Activated naive CD4-positive, alpha-beta T cell treated with anti-CD3 and anti-CD28 coated beads, Interleukin-2, amount 10 ng/mL, durations not matched to agents 7 days and 5 days (primary cell): ENCODE measurements around the gene NRP1.

ENCODE experiments used
- CTCF ChIA-PET: fragments of 350-600 bp; sonication (Branson Sonifier 250); formaldehyde crosslinking; loops from one replicate; lab custom pipeline; 2021; ENCODE audit warnings: antibody characterized with exemption; lab: Charles Lee
- DNase-seq: peaks from one replicate; pipeline ENCODE4 v3.0.0-alpha.2; 2020
- H3K27ac Mint-ChIP-seq: one replicate; pipeline ENCODE4 v1.8.0; 2021; ENCODE audit warnings: mild to moderate bottlenecking, moderate library complexity, mixed read lengths
- H3K27me3 Mint-ChIP-seq: one replicate; pipeline ENCODE4 v1.8.0; 2021; ENCODE audit warnings: mild to moderate bottlenecking, mixed read lengths
- H3K36me3 Mint-ChIP-seq: one replicate; pipeline ENCODE4 v1.8.0; 2021; ENCODE audit warnings: mixed read lengths
- H3K4me1 Mint-ChIP-seq: one replicate; pipeline ENCODE4 v1.8.0; 2021; ENCODE audit warnings: mixed read lengths
- H3K4me3 Mint-ChIP-seq: one replicate; pipeline ENCODE4 v1.8.0; 2021; ENCODE audit warnings: mild to moderate bottlenecking, moderate library complexity, mixed read lengths
- H3K9me3 Mint-ChIP-seq: one replicate; pipeline ENCODE4 v1.8.0; 2021; ENCODE audit warnings: mixed read lengths

NRP1 gene

GRCh38 chr10:33336582-33337325 lies 2.3 kb upstream of the NRP1 start:
- DNase-seq = no peak
- peak overlapping the region; percentile 34 for H3K4me3 Mint-ChIP-seq
- no peaks in the 10 kb centered on the region for H3K36me3 Mint-ChIP-seq
- CTCF ChIA-PET = interaction anchor here (1.3 kb wide), 1 partner anchor 1302 kb away, joined by 3 read pairs; no protein-coding TSS in a partner anchor
- peaks cover 72% of the 10 kb centered on the region for H3K27me3 Mint-ChIP-seq
- H3K27ac Mint-ChIP-seq = no peak overlapping the region
- H3K9me3 Mint-ChIP-seq = no peaks in the 10 kb centered on the region
- peaks cover 18% of the 10 kb centered on the region for H3K4me1 Mint-ChIP-seq

- Mint-ChIP-seq H3K4me3 (peak overlapping the region; percentile 32), H3K36me3 (no peaks in the 10 kb centered on the region), H3K4me1 (peaks cover 17% of the 10 kb centered on the region), H3K27me3 (peaks cover 79% of the 10 kb centered on the region), H3K9me3 (no peaks in the 10 kb centered on the region), H3K27ac (no peak overlapping the region)
- DNase-seq = no peak
- CTCF ChIA-PET = interaction anchor here (0.8 kb wide), 1 partner anchor 1302 kb away, joined by 4 read pairs; no protein-coding TSS in a partner anchor
Observed at GRCh38 chr10:33335801-33336581, 1.5 kb upstream of the NRP1 start.

GRCh38 chr10:33335551-33335800 lies 1.0 kb upstream of the NRP1 start:
- DNase-seq = no peak
- peaks cover 84% of the 10 kb centered on the region for H3K27me3 Mint-ChIP-seq
- CTCF ChIA-PET = interaction anchor here (0.8 to 0.9 kb wide), 2 partner anchors 210 to 1303 kb away, joined by 3 to 4 read pairs; no protein-coding TSS in a partner anchor
- no peaks in the 10 kb centered on the region for H3K36me3 Mint-ChIP-seq
- peaks cover 19% of the 10 kb centered on the region for H3K4me1 Mint-ChIP-seq
- H3K27ac Mint-ChIP-seq = no peak overlapping the region
- H3K4me3 Mint-ChIP-seq = no peak overlapping the region
- H3K9me3 Mint-ChIP-seq = no peaks in the 10 kb centered on the region

- no peaks in the 10 kb centered on the region for H3K36me3 Mint-ChIP-seq
- H3K4me3 Mint-ChIP-seq = peak overlapping the region; percentile 60
- H3K27me3 Mint-ChIP-seq = peaks cover 86% of the 10 kb centered on the region
- CTCF ChIA-PET = interaction anchor here (0.8 to 3.8 kb wide), 6 partner anchors 14 to 1303 kb away, joined by 3 to 22 read pairs (median 3); no protein-coding TSS in a partner anchor
- peaks cover 19% of the 10 kb centered on the region for H3K4me1 Mint-ChIP-seq
- peak; percentile 30 for DNase-seq
- H3K9me3 Mint-ChIP-seq = no peaks in the 10 kb centered on the region
- H3K27ac Mint-ChIP-seq = no peak overlapping the region
Observed at GRCh38 chr10:33334805-33335550, 511 bp upstream of the NRP1 start.

GRCh38 chr10:33333260-33334101 lies 986 bp downstream of the NRP1 start:
- H3K27me3 Mint-ChIP-seq = peaks cover 74% of the 10 kb centered on the region
- peak; percentile 46 for DNase-seq
- H3K27ac Mint-ChIP-seq = no peak overlapping the region
- H3K4me3 Mint-ChIP-seq = peak overlapping the region; percentile 60
- CTCF ChIA-PET = interaction anchor here (0.7 to 3.8 kb wide), 4 partner anchors 21 to 1842 kb away, joined by 3 to 22 read pairs (median 4); no protein-coding TSS in a partner anchor
- H3K9me3 Mint-ChIP-seq = no peaks in the 10 kb centered on the region
- H3K36me3 Mint-ChIP-seq = no peaks in the 10 kb centered on the region
- H3K4me1 Mint-ChIP-seq = peaks cover 19% of the 10 kb centered on the region

GRCh38 chr10:33332183-33333065 lies 2.0 kb downstream of the NRP1 start:
- CTCF ChIA-PET = interaction anchor here (0.7 to 3.8 kb wide), 7 partner anchors 9 to 1841 kb away, joined by 3 to 22 read pairs (median 4); no protein-coding TSS in a partner anchor
- no peak overlapping the region for H3K27ac Mint-ChIP-seq
- H3K4me1 Mint-ChIP-seq = peaks cover 19% of the 10 kb centered on the region
- H3K4me3 Mint-ChIP-seq = no peak overlapping the region
- H3K9me3 Mint-ChIP-seq = no peaks in the 10 kb centered on the region
- no peak for DNase-seq
- peaks cover 66% of the 10 kb centered on the region for H3K27me3 Mint-ChIP-seq
- H3K36me3 Mint-ChIP-seq = no peaks in the 10 kb centered on the region

- no peak for DNase-seq
- H3K27ac Mint-ChIP-seq = no peak overlapping the region
- H3K4me3 Mint-ChIP-seq = no peak overlapping the region
- no peaks in the 10 kb centered on the region for H3K9me3 Mint-ChIP-seq
- H3K27me3 Mint-ChIP-seq = peaks cover 55% of the 10 kb centered on the region
- H3K36me3 Mint-ChIP-seq = no peaks in the 10 kb centered on the region
- peaks cover 16% of the 10 kb centered on the region for H3K4me1 Mint-ChIP-seq
- CTCF ChIA-PET = interaction anchor here (0.9 to 3.8 kb wide), 6 partner anchors 73 to 1307 kb away, joined by 3 to 22 read pairs (median 4); no protein-coding TSS in a partner anchor
Observed at GRCh38 chr10:33331379-33331694, 3.1 kb downstream of the NRP1 start.

GRCh38 chr10:33330543-33331378 lies 3.7 kb downstream of the NRP1 start:
- H3K4me3 Mint-ChIP-seq = no peak overlapping the region
- no peaks in the 10 kb centered on the region for H3K9me3 Mint-ChIP-seq
- no peak overlapping the region for H3K27ac Mint-ChIP-seq
- DNase-seq = peak; percentile 84
- H3K27me3 Mint-ChIP-seq = peaks cover 49% of the 10 kb centered on the region
- CTCF ChIA-PET = interaction anchor here (0.6 to 3.8 kb wide), 8 partner anchors 18 to 1310 kb away, joined by 3 to 22 read pairs (median 4); no protein-coding TSS in a partner anchor
- H3K4me1 Mint-ChIP-seq = peaks cover 16% of the 10 kb centered on the region
- no peaks in the 10 kb centered on the region for H3K36me3 Mint-ChIP-seq

- H3K4me1 Mint-ChIP-seq = peaks cover 14% of the 10 kb centered on the region
- no peak for DNase-seq
- no peak overlapping the region for H3K27ac Mint-ChIP-seq
- H3K4me3 Mint-ChIP-seq = no peak overlapping the region
- H3K27me3 Mint-ChIP-seq = peaks cover 33% of the 10 kb centered on the region
- H3K36me3 Mint-ChIP-seq = no peaks in the 10 kb centered on the region
- CTCF ChIA-PET = interaction anchor here (3.6 kb wide), 1 partner anchor 136 kb away, joined by 17 read pairs; no protein-coding TSS in a partner anchor
- H3K9me3 Mint-ChIP-seq = no peaks in the 10 kb centered on the region
Observed at GRCh38 chr10:33329178-33329577, 5.3 kb downstream of the NRP1 start.

- no peaks in the 10 kb centered on the region for H3K9me3 Mint-ChIP-seq
- H3K27ac Mint-ChIP-seq = no peak overlapping the region
- no peak for DNase-seq
- H3K36me3 Mint-ChIP-seq = no peaks in the 10 kb centered on the region
- peaks cover 7% of the 10 kb centered on the region for H3K4me1 Mint-ChIP-seq
- H3K4me3 Mint-ChIP-seq = no peak overlapping the region
- H3K27me3 Mint-ChIP-seq = peaks cover 29% of the 10 kb centered on the region
- CTCF ChIA-PET = interaction anchor here (1.2 to 3.6 kb wide), 3 partner anchors 22 to 1310 kb away, joined by 3 to 17 read pairs (median 3); no protein-coding TSS in a partner anchor
Observed at GRCh38 chr10:33328253-33328652, 6.2 kb downstream of the NRP1 start.

GRCh38 chr10:33327751-33328150 lies 6.7 kb downstream of the NRP1 start:
- Mint-ChIP-seq H3K9me3 (no peaks in the 10 kb centered on the region), H3K4me1 (peaks cover 6% of the 10 kb centered on the region), H3K4me3 (no peak overlapping the region), H3K27me3 (peaks cover 28% of the 10 kb centered on the region), H3K27ac (no peak overlapping the region), H3K36me3 (no peaks in the 10 kb centered on the region)
- DNase-seq = no peak
- CTCF ChIA-PET = interaction anchor here (1.2 to 3.6 kb wide), 3 partner anchors 21 to 1310 kb away, joined by 3 to 17 read pairs (median 3); no protein-coding TSS in a partner anchor
